KMS-11 (cell line): ENCODE results near the gene STARD13.

Experiments
- H2AFZ ChIP-seq: fragments of 200-600 bp; sonication (generic); 2 replicates; pipeline ENCODE4 v1.6.1; 2016; ENCODE audit warnings: antibody characterized with exemption, mixed run types, low read depth
- H3K27ac ChIP-seq: fragments of 200-600 bp; sonication (generic); 2 replicates; pipeline ENCODE4 v1.6.1; 2016; ENCODE audit warnings: mild to moderate bottlenecking, mixed run types
- H3K27me3 ChIP-seq: fragments of 200-600 bp; sonication (generic); 2 replicates; pipeline ENCODE4 v1.6.1; 2017; ENCODE audit warnings: mild to moderate bottlenecking, low read depth, mixed run types, moderate library complexity; ENCODE audit not compliant: insufficient read depth
- H3K36me3 ChIP-seq: fragments of 200-600 bp; sonication (generic); 2 replicates; pipeline ENCODE4 v1.6.1; 2017; ENCODE audit warnings: mild to moderate bottlenecking, mixed run types; ENCODE audit not compliant: insufficient read depth
- H3K4me1 ChIP-seq: fragments of 200-600 bp; sonication (generic); 2 replicates; pipeline ENCODE4 v1.6.1; 2016; ENCODE audit warnings: mild to moderate bottlenecking, low read depth, mixed run types; ENCODE audit not compliant: poor library complexity, severe bottlenecking
- H3K4me2 ChIP-seq: fragments of 200-600 bp; sonication (generic); 2 replicates; pipeline ENCODE4 v1.7.0; 2016; ENCODE audit warnings: mild to moderate bottlenecking, mixed run types
- H3K4me3 ChIP-seq: fragments of 200-600 bp; sonication (generic); IDR thresholded peaks from 2 replicates; pipeline ENCODE4 v1.6.1; 2017; ENCODE audit warnings: low read depth, low read length, mixed read lengths; ENCODE audit not compliant: insufficient read depth
- H3K79me2 ChIP-seq: fragments of 200-600 bp; sonication (generic); 2 replicates; pipeline ENCODE4 v1.6.1; 2016; ENCODE audit warnings: low read depth, mixed run types; ENCODE audit not compliant: insufficient read depth
- H3K9ac ChIP-seq: fragments of 200-600 bp; sonication (generic); 2 replicates; pipeline ENCODE4 v1.6.1; 2016; ENCODE audit warnings: mild to moderate bottlenecking, mixed run types
- H4K20me1 ChIP-seq: fragments of 200-600 bp; sonication (generic); 2 replicates; pipeline ENCODE4 v1.6.1; 2016; ENCODE audit warnings: mild to moderate bottlenecking, mixed run types; ENCODE audit not compliant: insufficient read depth
- CTCF ChIP-seq: fragments of 200-600 bp; sonication (generic); conservative IDR thresholded peaks from 2 replicates; pipeline ENCODE4 v1.6.1; 2017; ENCODE audit warnings: low read depth, mild to moderate bottlenecking, antibody characterized with exemption, low read length, moderate library complexity, mixed read lengths

The STARD13 gene

DNA sequence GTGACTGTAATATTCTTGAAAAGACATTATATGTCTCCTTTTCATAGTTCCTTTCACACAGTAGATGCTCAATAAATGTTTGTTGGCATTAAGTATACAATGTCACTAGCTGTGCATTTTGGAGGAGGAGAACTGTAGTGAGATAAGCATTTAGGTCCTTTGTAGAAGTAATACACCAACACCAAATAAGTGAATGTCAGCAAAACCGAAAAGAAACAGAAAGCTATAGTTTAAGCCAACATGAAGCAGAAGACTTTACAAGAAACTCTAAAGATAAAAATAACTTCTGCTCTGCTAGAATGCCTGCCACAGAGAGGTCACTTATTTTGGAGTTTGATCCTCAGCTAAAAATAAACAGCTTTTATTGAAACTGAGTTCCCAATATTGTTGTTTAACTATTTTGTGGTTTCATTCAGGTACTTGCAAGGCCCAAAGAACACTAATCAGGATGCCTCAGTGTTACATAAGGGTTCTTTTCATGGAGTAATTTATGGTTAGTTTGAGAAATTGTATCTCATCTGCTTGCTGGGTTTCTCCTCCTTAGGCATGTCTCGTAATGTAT, 86.2 kb downstream of the STARD13 start:
- TF ChIP-seq CTCF = no peak
- H3K79me2 ChIP-seq = no peaks in the 10 kb centered on the region
- H3K27ac ChIP-seq = peak overlapping the region; percentile 6; the same call in 1 of the 2 replicates
- peaks cover 22% of the 10 kb centered on the region for H3K4me1 ChIP-seq
- H2AFZ ChIP-seq = no peak overlapping the region
- H3K4me3 ChIP-seq = no peak overlapping the region
- H3K27me3 ChIP-seq = no peaks in the 10 kb centered on the region
- H3K9ac ChIP-seq = no peak overlapping the region
- peak overlapping the region; percentile 26; the same call in 1 of the 2 replicates for H3K4me2 ChIP-seq
- no peaks in the 10 kb centered on the region for H4K20me1 ChIP-seq
- no peaks in the 10 kb centered on the region for H3K36me3 ChIP-seq

DNA sequence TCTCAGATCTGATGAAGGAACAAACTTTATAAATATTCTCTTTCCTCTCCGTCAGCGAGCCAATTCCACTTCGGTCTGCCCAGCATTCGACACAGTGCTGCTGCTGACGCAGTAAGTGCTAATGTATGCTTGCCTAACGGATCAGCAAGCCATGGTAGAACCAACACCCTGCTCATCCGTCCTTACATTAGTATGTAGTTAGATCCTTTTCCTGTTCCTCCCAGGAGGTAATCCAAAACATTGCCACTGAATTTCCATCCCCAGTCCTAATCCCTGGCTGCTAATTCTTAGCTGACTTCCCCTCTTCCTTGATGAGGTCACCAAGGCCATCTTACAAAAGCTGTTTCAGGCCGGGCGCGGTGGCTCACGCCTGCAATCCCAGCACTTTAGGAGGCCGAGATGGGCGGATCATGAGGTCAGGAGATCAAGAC, 88.0 kb downstream of the STARD13 start:
- no peak overlapping the region for H2AFZ ChIP-seq
- no peaks in the 10 kb centered on the region for H3K27me3 ChIP-seq
- H3K27ac ChIP-seq = no peak overlapping the region
- H3K4me1 ChIP-seq = peaks cover 22% of the 10 kb centered on the region
- no peaks in the 10 kb centered on the region for H4K20me1 ChIP-seq
- H3K79me2 ChIP-seq = no peaks in the 10 kb centered on the region
- H3K4me2 ChIP-seq = no peak overlapping the region
- no peak overlapping the region for H3K9ac ChIP-seq
- H3K4me3 ChIP-seq = no peak overlapping the region
- H3K36me3 ChIP-seq = no peaks in the 10 kb centered on the region
- TF ChIP-seq CTCF = no peak

- H3K79me2 ChIP-seq = no peaks in the 10 kb centered on the region
- H3K36me3 ChIP-seq = no peaks in the 10 kb centered on the region
- H3K4me3 ChIP-seq = no peak overlapping the region
- H3K9ac ChIP-seq = no peak overlapping the region
- no peaks in the 10 kb centered on the region for H3K27me3 ChIP-seq
- H4K20me1 ChIP-seq = no peaks in the 10 kb centered on the region
- H3K4me2 ChIP-seq = no peak overlapping the region
- H3K27ac ChIP-seq = no peak overlapping the region
- peaks cover 22% of the 10 kb centered on the region for H3K4me1 ChIP-seq
- no peak overlapping the region for H2AFZ ChIP-seq
- TF ChIP-seq CTCF = no peak
These were observed 88.8 kb downstream of the STARD13 start for GRCh38 chr13:33196767-33197166.

GRCh38 chr13:33195693-33196464, 89.7 kb downstream of the STARD13 start:
- Histone ChIP-seq H3K4me2 (no peak overlapping the region), H2AFZ (no peak overlapping the region)
- no peak for TF ChIP-seq CTCF

More at GRCh38 chr13:33195693-33196464, 89.7 kb downstream of the STARD13 start:
- H3K79me2 ChIP-seq = no peaks in the 10 kb centered on the region
- no peaks in the 10 kb centered on the region for H4K20me1 ChIP-seq
- no peaks in the 10 kb centered on the region for H3K27me3 ChIP-seq
- H3K27ac ChIP-seq = no peak overlapping the region
- H3K9ac ChIP-seq = no peak overlapping the region
- H3K4me1 ChIP-seq = peaks cover 23% of the 10 kb centered on the region
- no peak overlapping the region for H3K4me3 ChIP-seq
- H3K36me3 ChIP-seq = no peaks in the 10 kb centered on the region
